DOHH2 (cell line): ENCODE measurements around the gene CNGA3.
"Not testable (repeated sequence)": the region's sequence is repeated elsewhere in the genome, so short reads cannot be mapped to it uniquely, and the experiment has no call there.

ENCODE experiments used
- H3F3A ChIP-seq: fragments of 200-600 bp; sonication (generic), shearing (Covaris generic); 2 replicates; pipeline ENCODE4 v1.6.0; 2016; ENCODE audit warnings: antibody characterized with exemption, mild to moderate bottlenecking; ENCODE audit not compliant: control insufficient read depth, insufficient read depth
- H3K27ac ChIP-seq: fragments of 200-600 bp; sonication (generic); 2 replicates; pipeline ENCODE4 v1.5.1; 2014; ENCODE audit warnings: low read depth, mild to moderate bottlenecking, low read length, moderate library complexity
- H3K27me3 ChIP-seq: fragments of 200-600 bp; sonication (generic); 2 replicates; pipeline ENCODE4 v1.6.1; 2014; ENCODE audit warnings: mild to moderate bottlenecking, low read length, mixed read lengths; ENCODE audit not compliant: control insufficient read depth
- H3K36me3 ChIP-seq: fragments of 200-600 bp; sonication (generic); 2 replicates; pipeline ENCODE4 v1.6.1; 2014; ENCODE audit warnings: mild to moderate bottlenecking, low read length, moderate library complexity, mixed read lengths; ENCODE audit not compliant: control insufficient read depth
- H3K4me1 ChIP-seq: fragments of 200-600 bp; sonication (generic); 2 replicates; pipeline ENCODE4 v1.6.1; 2014; ENCODE audit warnings: mild to moderate bottlenecking, low read length, mixed read lengths; ENCODE audit not compliant: control insufficient read depth
- H3K4me2 ChIP-seq: fragments of 200-600 bp; sonication (generic); 2 replicates; pipeline ENCODE4 v1.6.0; 2014; ENCODE audit warnings: mild to moderate bottlenecking, low read length, moderate library complexity
- H3K4me3 ChIP-seq: fragments of 200-600 bp; sonication (generic); 2 replicates; pipeline ENCODE4 v1.5.1; 2014; ENCODE audit warnings: mild to moderate bottlenecking, low read length, mixed read lengths
- H3K79me2 ChIP-seq: fragments of 200-600 bp; sonication (generic); 2 replicates; pipeline ENCODE4 v1.6.1; 2014; ENCODE audit warnings: mild to moderate bottlenecking, low read length, mixed read lengths; ENCODE audit not compliant: control insufficient read depth
- H3K9me2 ChIP-seq: fragments of 200-600 bp; sonication (generic); replicated peaks from 2 replicates; pipeline ENCODE4 v1.6.1; 2014; ENCODE audit warnings: mild to moderate bottlenecking, low read length, mixed read lengths; ENCODE audit not compliant: control insufficient read depth
- H3K9me3 ChIP-seq: fragments of 200-600 bp; sonication (generic); 2 replicates; pipeline ENCODE4 v1.6.1; 2014; ENCODE audit warnings: antibody characterized with exemption, low read length, mixed read lengths; ENCODE audit not compliant: control insufficient read depth, insufficient read depth
- H4K20me1 ChIP-seq: fragments of 200-600 bp; sonication (generic); 2 replicates; pipeline ENCODE4 v1.6.0; 2014; ENCODE audit warnings: low read depth, mild to moderate bottlenecking, antibody characterized with exemption, low read length, moderate library complexity; ENCODE audit not compliant: control insufficient read depth, insufficient read depth
- CTCF ChIP-seq: fragments of 200-600 bp; sonication (generic); IDR thresholded peaks from one replicate; pipeline ENCODE4 v1.5.1; 2014; ENCODE audit warnings: antibody characterized with exemption, mild to moderate bottlenecking, low read depth, low read length; ENCODE audit not compliant: poor library complexity, severe bottlenecking
- EZH2phosphoT487 ChIP-seq: fragments of 200-600 bp; sonication (generic); IDR thresholded peaks from 2 replicates; pipeline ENCODE4 v1.6.1; 2017; ENCODE audit warnings: borderline replicate concordance, mild to moderate bottlenecking, antibody characterized with exemption, low read length, moderate library complexity, mixed read lengths

Gene CNGA3

GRCh38 chr2:98433363-98433964, 87.2 kb downstream of the CNGA3 start:
- Histone ChIP-seq H3K27ac (no peak overlapping the region), H3K27me3 (peaks cover 4% of the 10 kb centered on the region), H3F3A (no peaks in the 10 kb centered on the region), H3K9me2 (no peaks in the 10 kb centered on the region), H3K4me2 (no peak overlapping the region), H3K79me2 (no peaks in the 10 kb centered on the region), H3K4me3 (no peak overlapping the region), H3K4me1 (no peaks in the 10 kb centered on the region), H3K9me3 (peaks cover 6% of the 10 kb centered on the region; the same call in 1 of the 2 replicates), H4K20me1 (no peaks in the 10 kb centered on the region), H3K36me3 (no peaks in the 10 kb centered on the region)
- TF ChIP-seq CTCF (no peak), EZH2phosphoT487 (no peak)

DNA sequence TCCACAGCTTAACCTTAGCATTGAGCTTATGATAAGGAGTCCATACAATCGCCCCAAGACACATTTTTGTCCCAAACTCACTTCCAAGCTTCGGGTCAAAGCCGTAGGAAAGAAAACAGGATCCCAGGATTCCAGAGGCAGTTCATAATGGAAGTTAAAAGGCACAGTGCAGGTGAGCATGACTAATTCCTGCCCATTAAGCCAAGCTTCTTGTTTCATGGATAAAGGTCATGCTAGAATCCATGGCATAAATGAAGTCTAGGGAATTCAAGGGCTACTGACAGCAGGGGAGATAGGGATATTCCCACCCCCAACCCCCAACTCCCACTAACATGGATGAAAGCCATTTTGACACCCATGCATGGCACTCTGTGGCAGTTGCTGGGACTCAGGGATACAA, 88.2 kb downstream of the CNGA3 start:
- no peak overlapping the region for H3K4me2 ChIP-seq
- peaks cover 12% of the 10 kb centered on the region for H3K27me3 ChIP-seq
- no peaks in the 10 kb centered on the region for H3K79me2 ChIP-seq
- H3K9me2 ChIP-seq, result no peaks in the 10 kb centered on the region
- H3K36me3 ChIP-seq, result no peaks in the 10 kb centered on the region
- no peaks in the 10 kb centered on the region for H3K4me1 ChIP-seq
- no peak for TF ChIP-seq EZH2phosphoT487
- no peak for TF ChIP-seq CTCF
- no peaks in the 10 kb centered on the region for H4K20me1 ChIP-seq
- H3K27ac ChIP-seq, result no peak overlapping the region
- no peaks in the 10 kb centered on the region for H3F3A ChIP-seq
- H3K9me3 ChIP-seq, result peaks cover 6% of the 10 kb centered on the region; the same call in 1 of the 2 replicates
- no peak overlapping the region for H3K4me3 ChIP-seq

DNA sequence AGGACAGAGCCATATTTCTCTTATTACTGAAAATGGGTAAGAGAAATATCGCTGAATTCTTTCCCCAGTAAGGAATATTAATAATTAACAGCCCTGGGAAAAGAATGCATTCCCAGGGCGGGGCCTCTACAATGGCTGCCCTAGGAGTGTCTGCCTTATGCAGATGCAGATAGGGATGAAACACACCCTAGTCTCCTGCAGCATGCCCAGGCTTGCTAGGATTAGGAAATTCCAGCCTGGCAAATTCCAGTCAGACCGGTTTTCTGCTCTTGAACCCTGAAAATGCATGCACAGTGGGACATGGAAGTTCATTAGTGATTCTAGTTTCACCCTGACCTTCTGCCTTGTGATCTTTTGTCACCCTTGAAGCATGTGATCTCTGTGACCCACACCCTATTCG, 89.4 kb downstream of the CNGA3 start:
- H3K9me2 ChIP-seq, H3K79me2 ChIP-seq, H3K4me1 ChIP-seq: not testable (repeated sequence)

GRCh38 chr2:98436734-98437133, 90.5 kb downstream of the CNGA3 start:
- Histone ChIP-seq H3K4me3 (no peak overlapping the region), H3K9me2 (no peaks in the 10 kb centered on the region), H3K27ac (no peak overlapping the region), H3F3A (no peaks in the 10 kb centered on the region), H3K4me2 (no peak overlapping the region), H3K36me3 (no peaks in the 10 kb centered on the region), H3K79me2 (no peaks in the 10 kb centered on the region), H3K4me1 (no peaks in the 10 kb centered on the region), H4K20me1 (no peaks in the 10 kb centered on the region), H3K9me3 (peaks cover 6% of the 10 kb centered on the region; the same call in 1 of the 2 replicates), H3K27me3 (peaks cover 19% of the 10 kb centered on the region)
- no peak for TF ChIP-seq CTCF
- TF ChIP-seq EZH2phosphoT487, result no peak

More for the DNA sequence above, 89.4 kb downstream of the CNGA3 start:
- not testable (repeated sequence) for H3K9me3 ChIP-seq, H3K4me3 ChIP-seq, H3F3A ChIP-seq, H3K27ac ChIP-seq, H3K4me2 ChIP-seq, H3K36me3 ChIP-seq, H4K20me1 ChIP-seq
- peaks cover 19% of the 10 kb centered on the region for H3K27me3 ChIP-seq
